ENCODE measurements around the gene PDCD2. TPM values are rescaled to one million over a fixed set of nuclear protein-coding genes. Genes with fewer than 3 reads are reported as not detected.

The PDCD2 gene
- total RNA-seq (2022; extraction: Qiagen RNA extraction) = 48.1 to 54.7 TPM (median 51.4 TPM) in 5 replicates

GRCh38 chr6:170584181-170584953 is at the start of gene PDCD2:
Gene PDCD2 (minus strand): TSS chr6:170584637. CDS start chr6:170584581, 56 bp downstream.

GRCh38 chr6:170554013-170554795 is 30.2 kb downstream of the PDCD2 start, which contains the start of gene TBP:
Gene TBP (plus strand): TSS chr6:170554369. CDS start chr6:170557030, 2,661 bp downstream.

GRCh38 chr6:170552765-170553533 is 31.5 kb downstream of the PDCD2 start, which contains the start of gene PSMB1:
Gene PSMB1 (minus strand): TSS chr6:170553307. CDS start chr6:170553242, 65 bp downstream.

Other genes starting within 250 kb of the PDCD2 start
- 230 to 263 TPM (median 241 TPM) in 5 replicates for gene PSMB1, start 31.3 kb downstream of the PDCD2 start, total RNA-seq (2022; extraction: Qiagen RNA extraction)
- 14.6 to 17.0 TPM (median 15.7 TPM) in 5 replicates for gene TBP, start 30.3 kb downstream of the PDCD2 start, total RNA-seq (2022; extraction: Qiagen RNA extraction)